WERI-Rb-1 (cell line): ENCODE measurements around the gene CYBC1.

Experiments
- DNase-seq: peaks from one replicate; pipeline ENCODE4 v3.0.0-alpha.2; 2020
- H3K27ac ChIP-seq: fragments of 250-450 bp; sonication (Bioruptor Pico); 2 replicates; pipeline ENCODE4 v1.5.1; 2020; ENCODE audit warnings: mild to moderate bottlenecking, moderate library complexity
- H3K27me3 ChIP-seq: fragments of 250-450 bp; sonication (Bioruptor Pico); 2 replicates; pipeline ENCODE4 v1.5.1; 2021; ENCODE audit warnings: mild to moderate bottlenecking, low read depth, moderate library complexity; ENCODE audit not compliant: insufficient read depth, severe bottlenecking
- H3K36me3 ChIP-seq: fragments of 250-450 bp; sonication (Bioruptor Pico); 2 replicates; pipeline ENCODE4 v1.5.1; 2020; ENCODE audit warnings: mild to moderate bottlenecking, moderate library complexity
- H3K4me3 ChIP-seq: 2 replicates; pipeline ENCODE4 v1.5.1; 2011; ENCODE audit warnings: low read depth, mild to moderate bottlenecking, control low read depth, low read length
- H3K9me3 ChIP-seq: fragments of 250-450 bp; sonication (Bioruptor Pico); 2 replicates; pipeline ENCODE4 v1.5.1; 2021; ENCODE audit warnings: mild to moderate bottlenecking, moderate library complexity; ENCODE audit not compliant: severe bottlenecking
- CTCF ChIP-seq: IDR thresholded peaks from 2 replicates; pipeline ENCODE4 v1.5.1; 2011; ENCODE audit warnings: low read depth, mild to moderate bottlenecking, control low read depth, inconsistent platforms, low read length

The CYBC1 gene

GRCh38 chr17:82410014-82410716 is 40.4 kb downstream of the CYBC1 start:
- Histone ChIP-seq H3K9me3 (no peaks in the 10 kb centered on the region), H3K27ac (no peak overlapping the region), H3K4me3 (no peak overlapping the region), H3K36me3 (peaks cover 40% of the 10 kb centered on the region), H3K27me3 (no peaks in the 10 kb centered on the region)
- TF ChIP-seq CTCF = 0 out of 2 replicates have a peak, but pooled peaks have one; percentile 14
- DNase-seq = no peak

DNA sequence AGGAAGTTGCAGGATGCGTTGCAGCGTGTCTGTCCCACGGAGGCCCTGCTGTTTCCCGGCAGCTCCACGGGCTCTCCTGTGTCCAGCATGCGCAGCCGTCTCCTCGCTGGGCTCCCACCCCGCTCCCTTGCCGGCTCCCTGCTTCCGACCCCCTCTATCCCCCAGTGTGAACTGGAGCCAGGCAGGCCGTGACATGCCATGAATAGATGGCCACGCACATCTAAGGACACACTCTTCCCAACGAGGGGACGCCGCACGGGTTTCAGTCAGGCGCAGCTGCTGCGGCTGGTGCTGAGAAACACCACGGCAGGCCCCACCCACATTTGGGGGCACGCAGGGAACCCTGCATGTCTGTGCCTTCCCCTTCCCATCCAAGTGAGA is 41.6 kb downstream of the CYBC1 start:
- TF ChIP-seq CTCF = no peak
- Histone ChIP-seq H3K27ac (no peak overlapping the region), H3K36me3 (peaks cover 35% of the 10 kb centered on the region), H3K27me3 (no peaks in the 10 kb centered on the region), H3K4me3 (no peak overlapping the region), H3K9me3 (no peaks in the 10 kb centered on the region)
- no peak for DNase-seq

DNA sequence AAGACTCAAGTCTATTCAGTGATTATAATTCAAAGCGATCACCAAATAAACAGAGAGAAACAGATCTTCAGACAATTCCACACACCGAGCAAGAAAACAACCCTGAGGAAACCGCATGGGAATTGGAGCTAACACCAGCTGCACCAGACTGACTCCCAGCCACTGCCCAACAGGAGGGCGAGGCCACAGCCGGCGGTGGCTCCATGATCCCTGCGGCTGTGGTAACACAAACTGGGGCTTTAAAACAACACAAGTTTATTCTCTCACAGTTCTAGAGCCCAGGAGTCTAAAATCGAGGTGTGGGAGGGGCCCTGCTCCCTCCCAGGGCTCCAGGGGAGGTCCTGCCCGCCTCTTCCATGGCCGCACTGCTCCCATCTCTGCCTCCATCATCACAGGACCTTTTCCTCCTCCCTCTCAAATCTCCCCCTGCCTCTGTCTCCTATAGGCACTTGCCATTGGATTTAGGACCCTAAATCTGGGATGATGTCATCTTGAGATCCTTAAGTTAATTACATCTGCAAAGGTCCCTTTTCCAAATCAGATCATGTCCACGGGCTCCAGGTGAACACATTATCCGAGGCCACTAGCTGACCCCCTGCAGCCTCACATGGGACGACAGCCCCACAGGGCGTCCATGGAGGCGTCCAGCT is 42.1 kb downstream of the CYBC1 start:
- TF ChIP-seq CTCF = no peak
- Histone ChIP-seq H3K4me3 (no peak overlapping the region), H3K27ac (no peak overlapping the region), H3K27me3 (no peaks in the 10 kb centered on the region), H3K9me3 (no peaks in the 10 kb centered on the region), H3K36me3 (peaks cover 37% of the 10 kb centered on the region)
- no peak for DNase-seq

- no peak for TF ChIP-seq CTCF
- H3K27me3 ChIP-seq = no peaks in the 10 kb centered on the region
- H3K36me3 ChIP-seq = peaks cover 40% of the 10 kb centered on the region
- no peaks in the 10 kb centered on the region for H3K9me3 ChIP-seq
- no peak overlapping the region for H3K27ac ChIP-seq
- H3K4me3 ChIP-seq = no peak overlapping the region
- DNase-seq = no peak
Measured at GRCh38 chr17:82407255-82407654, 43.3 kb downstream of the CYBC1 start.

DNA sequence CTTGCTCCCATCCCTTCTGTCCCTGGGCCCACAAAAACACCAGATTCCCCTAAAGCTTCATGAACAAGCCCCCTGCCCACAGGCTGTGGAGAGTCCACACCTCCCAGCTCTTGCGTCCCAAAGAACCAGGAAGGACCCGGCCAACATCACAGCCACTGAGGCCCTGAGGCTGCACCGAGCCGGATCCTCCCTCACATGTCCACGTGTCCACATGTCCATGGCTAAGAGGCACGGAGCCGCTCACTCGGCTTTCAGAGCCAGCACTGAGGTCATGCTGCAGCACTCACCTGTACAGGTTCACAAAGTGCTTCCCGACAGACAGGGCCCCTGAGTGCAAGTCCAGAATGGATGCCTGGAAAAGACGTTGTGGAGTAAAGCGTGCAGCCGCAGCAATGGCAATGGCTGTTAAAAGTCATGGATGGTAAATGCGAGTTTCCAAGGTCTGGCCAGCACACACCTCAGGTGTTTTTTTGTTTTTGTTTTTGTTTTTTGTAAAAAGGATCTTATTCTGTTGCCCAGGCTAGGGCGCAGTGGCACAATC is 44.4 kb downstream of the CYBC1 start:
- Histone ChIP-seq H3K9me3 (no peaks in the 10 kb centered on the region), H3K4me3 (no peak overlapping the region), H3K27me3 (no peaks in the 10 kb centered on the region), H3K36me3 (peaks cover 48% of the 10 kb centered on the region), H3K27ac (no peak overlapping the region)
- no peak for TF ChIP-seq CTCF
- no peak for DNase-seq
